Nephron (organoid): ENCODE results near the gene ATF7.

Experiments
- H3K27ac Mint-ChIP-seq, 3 experiments: 2 replicates each; pipeline ENCODE4 v1.8.0; 2020; ENCODE audit warnings: mixed read lengths in 3 of 3, mild to moderate bottlenecking in 2 of 3, moderate library complexity in 1 of 3
- H3K27me3 Mint-ChIP-seq: 2 replicates; pipeline ENCODE4 v1.8.0; 2021; ENCODE audit warnings: low read depth, mild to moderate bottlenecking, moderate library complexity, mixed read lengths
- H3K36me3 Mint-ChIP-seq: 2 replicates; pipeline ENCODE4 v1.8.0; 2020; ENCODE audit warnings: low read depth, mixed read lengths
- H3K4me1 Mint-ChIP-seq: 2 replicates; pipeline ENCODE4 v1.8.0; 2020; ENCODE audit warnings: mixed read lengths
- H3K4me3 Mint-ChIP-seq, 3 experiments: 2 replicates each; pipeline ENCODE4 v1.8.0; 2020; ENCODE audit warnings: mild to moderate bottlenecking in 3 of 3, mixed read lengths in 3 of 3, moderate library complexity in 2 of 3
- H3K9me3 Mint-ChIP-seq: 2 replicates; pipeline ENCODE4 v1.8.0; 2020; ENCODE audit warnings: mixed read lengths
- TF ChIP-seq, protein P1 (sequence below), 3 experiments: fragments of 200-600 bp; sonication (generic); IDR thresholded peaks; one replicate each; pipeline ENCODE4 v1.5.0; 2021; ENCODE audit warnings: antibody characterized with exemption in 3 of 3; ENCODE audit not compliant: unreplicated experiment in 3 of 3

The ATF7 gene

DNA sequence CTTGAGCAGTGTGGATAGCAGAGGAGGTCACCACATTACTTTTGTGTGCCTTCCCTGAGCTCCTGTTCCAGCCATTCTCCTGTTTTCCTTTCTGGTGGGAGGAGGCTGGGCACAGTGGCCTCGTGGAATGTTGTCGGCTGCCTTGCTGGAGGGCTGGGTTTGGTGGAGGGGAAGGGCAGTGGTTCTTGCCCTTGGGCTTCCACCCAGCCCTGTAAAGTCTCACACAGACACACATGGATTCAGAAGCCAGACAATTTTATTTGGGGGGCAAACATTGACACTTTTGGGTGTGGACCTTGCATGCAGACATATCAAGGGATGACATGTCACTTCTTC lies 119.8 kb downstream of the ATF7 start:
- TF ChIP-seq, protein P1, sequence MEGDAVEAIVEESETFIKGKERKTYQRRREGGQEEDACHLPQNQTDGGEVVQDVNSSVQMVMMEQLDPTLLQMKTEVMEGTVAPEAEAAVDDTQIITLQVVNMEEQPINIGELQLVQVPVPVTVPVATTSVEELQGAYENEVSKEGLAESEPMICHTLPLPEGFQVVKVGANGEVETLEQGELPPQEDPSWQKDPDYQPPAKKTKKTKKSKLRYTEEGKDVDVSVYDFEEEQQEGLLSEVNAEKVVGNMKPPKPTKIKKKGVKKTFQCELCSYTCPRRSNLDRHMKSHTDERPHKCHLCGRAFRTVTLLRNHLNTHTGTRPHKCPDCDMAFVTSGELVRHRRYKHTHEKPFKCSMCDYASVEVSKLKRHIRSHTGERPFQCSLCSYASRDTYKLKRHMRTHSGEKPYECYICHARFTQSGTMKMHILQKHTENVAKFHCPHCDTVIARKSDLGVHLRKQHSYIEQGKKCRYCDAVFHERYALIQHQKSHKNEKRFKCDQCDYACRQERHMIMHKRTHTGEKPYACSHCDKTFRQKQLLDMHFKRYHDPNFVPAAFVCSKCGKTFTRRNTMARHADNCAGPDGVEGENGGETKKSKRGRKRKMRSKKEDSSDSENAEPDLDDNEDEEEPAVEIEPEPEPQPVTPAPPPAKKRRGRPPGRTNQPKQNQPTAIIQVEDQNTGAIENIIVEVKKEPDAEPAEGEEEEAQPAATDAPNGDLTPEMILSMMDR (IDR thresholded peaks at IDR 0.05; ENCODE audit: unreplicated experiment in 3 of 3) = no peak
- Mint-ChIP-seq H3K27ac (peak overlapping the region; percentile 83 to 99 (median 86)), H3K27me3 (no peaks in the 10 kb centered on the region)

DNA sequence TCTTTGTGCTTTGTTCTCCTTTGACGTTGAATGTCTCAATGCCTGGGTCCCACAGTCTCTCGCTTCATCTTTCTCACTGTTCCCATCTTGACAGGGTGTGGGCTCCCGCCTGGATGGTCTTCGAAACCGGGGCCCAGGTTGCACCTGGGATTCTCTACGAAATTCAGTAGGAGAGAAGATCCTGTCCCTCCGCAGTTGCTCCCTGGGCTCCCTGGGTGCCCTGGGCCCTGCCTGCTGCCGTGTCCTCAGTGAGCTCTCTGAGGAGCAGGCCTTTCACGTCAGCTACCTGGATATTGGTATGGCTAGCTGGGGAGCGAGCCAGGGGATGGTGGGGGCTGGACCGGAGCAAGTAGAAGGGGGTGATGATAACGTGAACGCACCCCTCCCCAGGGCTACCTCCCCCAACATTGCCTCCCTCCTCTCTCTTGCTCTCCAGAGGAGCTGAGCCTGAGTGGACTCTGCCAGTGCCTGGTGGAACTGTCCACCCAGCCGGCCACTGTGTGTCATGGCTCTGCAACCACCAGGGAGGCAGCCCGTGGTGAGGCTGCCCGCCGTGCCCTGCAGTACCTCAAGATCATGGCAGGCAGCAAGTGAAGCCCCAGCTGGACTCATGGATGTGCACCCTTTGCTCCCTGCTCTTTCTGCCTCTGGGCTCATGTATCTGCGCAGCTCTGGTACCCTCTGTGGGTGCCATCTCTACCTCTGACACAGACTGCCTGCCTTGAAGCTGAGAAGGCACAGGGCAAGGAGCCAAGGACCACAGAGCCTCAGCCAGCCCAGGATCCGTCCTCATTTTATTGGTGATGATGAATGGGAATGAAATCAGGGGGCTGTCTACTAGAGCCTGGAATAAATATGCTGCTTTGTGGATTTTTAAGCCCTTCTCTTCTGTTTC lies 120.4 kb downstream of the ATF7 start:
- peak overlapping the region; percentile 83 to 99 (median 86) for H3K27ac Mint-ChIP-seq
- H3K4me1 Mint-ChIP-seq = peaks cover 26% of the 10 kb centered on the region
- peak overlapping the region in 2 of 3 experiments; percentile 19 to 29 for H3K4me3 Mint-ChIP-seq
- no peaks in the 10 kb centered on the region for H3K27me3 Mint-ChIP-seq
- H3K36me3 Mint-ChIP-seq = peaks cover 16% of the 10 kb centered on the region
- TF ChIP-seq, protein P1 (IDR thresholded peaks at IDR 0.05; ENCODE audit: unreplicated experiment in 3 of 3) = no peak
- no peaks in the 10 kb centered on the region for H3K9me3 Mint-ChIP-seq

More for the DNA sequence above, 119.8 kb downstream of the ATF7 start:
- Mint-ChIP-seq H3K9me3 (no peaks in the 10 kb centered on the region), H3K36me3 (peaks cover 20% of the 10 kb centered on the region), H3K4me1 (peaks cover 26% of the 10 kb centered on the region), H3K4me3 (peak overlapping the region in 1 of 3 experiments; percentile 19)

DNA sequence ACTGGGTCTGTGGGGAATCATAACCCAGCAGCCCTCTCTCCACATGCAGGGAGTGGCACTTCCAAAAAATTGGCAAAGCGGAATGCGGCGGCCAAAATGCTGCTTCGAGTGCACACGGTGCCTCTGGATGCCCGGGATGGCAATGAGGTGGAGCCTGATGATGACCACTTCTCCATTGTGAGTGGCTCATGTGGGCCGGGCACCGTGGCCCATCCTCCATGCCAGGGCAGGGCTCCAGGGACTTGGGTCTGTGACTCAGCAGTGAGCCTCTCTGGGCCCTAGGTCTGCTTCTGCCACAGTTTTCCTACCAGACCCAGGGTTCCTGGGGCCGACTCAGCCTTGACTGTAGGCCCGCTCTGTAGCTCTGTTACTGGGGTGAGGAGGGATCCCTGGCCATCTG lies 121.1 kb downstream of the ATF7 start:
- H3K27ac Mint-ChIP-seq = peak overlapping the region; percentile 83 to 99 (median 86)
- no peaks in the 10 kb centered on the region for H3K9me3 Mint-ChIP-seq
- H3K4me3 Mint-ChIP-seq = peak overlapping the region; percentile 10 to 59 (median 29)
- TF ChIP-seq, protein P1 (IDR thresholded peaks at IDR 0.05; ENCODE audit: unreplicated experiment in 3 of 3) = no peak
- peaks cover 28% of the 10 kb centered on the region for H3K4me1 Mint-ChIP-seq
- peaks cover 13% of the 10 kb centered on the region for H3K36me3 Mint-ChIP-seq
- peaks cover 1% of the 10 kb centered on the region for H3K27me3 Mint-ChIP-seq

DNA sequence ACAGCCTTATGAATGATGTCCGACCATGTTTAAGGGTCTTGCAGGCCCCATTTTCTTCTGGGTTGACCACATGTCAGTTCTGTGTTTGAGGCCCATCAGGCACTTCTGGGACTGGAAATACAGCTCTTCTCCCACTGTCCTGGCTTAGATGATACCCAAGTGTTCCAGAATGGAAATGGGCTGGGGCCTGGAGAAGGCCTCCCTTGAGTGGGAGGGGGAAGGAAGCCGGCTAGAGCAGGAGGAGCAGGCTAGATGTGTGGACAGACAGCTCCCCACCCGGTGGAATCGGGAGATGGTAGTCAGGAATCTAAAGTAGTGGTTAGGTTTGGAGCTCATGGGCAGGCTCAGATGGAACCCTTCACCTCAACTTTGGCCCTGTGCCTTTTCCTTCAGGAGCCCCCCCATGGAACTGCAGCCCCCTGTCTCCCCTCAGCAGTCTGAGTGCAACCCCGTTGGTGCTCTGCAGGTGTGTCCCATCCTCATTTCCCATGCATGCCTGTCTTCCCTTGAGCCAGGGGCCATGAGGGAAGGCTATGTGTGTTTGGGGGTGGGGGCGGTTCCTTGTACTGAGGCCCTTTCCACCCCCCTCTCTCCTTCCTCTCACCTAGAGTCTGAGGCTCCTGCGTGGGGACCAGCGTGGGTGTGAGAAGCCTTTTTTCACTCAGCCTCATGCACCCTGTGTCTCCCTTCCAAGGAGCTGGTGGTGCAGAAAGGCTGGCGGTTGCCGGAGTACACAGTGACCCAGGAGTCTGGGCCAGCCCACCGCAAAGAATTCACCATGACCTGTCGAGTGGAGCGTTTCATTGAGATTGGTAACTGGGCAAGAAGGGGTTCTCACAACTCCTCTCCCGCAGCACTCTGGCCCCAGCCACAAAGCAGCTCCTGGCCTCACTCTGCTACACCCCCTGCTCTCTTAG lies 121.9 kb downstream of the ATF7 start:
- TF ChIP-seq, protein P1 (IDR thresholded peaks at IDR 0.05; ENCODE audit: unreplicated experiment in 3 of 3) = no peak
- H3K4me3 Mint-ChIP-seq = peak overlapping the region; percentile 10 to 59 (median 56)
- peaks cover 34% of the 10 kb centered on the region for H3K4me1 Mint-ChIP-seq
- no peaks in the 10 kb centered on the region for H3K9me3 Mint-ChIP-seq
- peaks cover 13% of the 10 kb centered on the region for H3K36me3 Mint-ChIP-seq
- peak overlapping the region; percentile 56 to 99 (median 75) for H3K27ac Mint-ChIP-seq
- peaks cover 4% of the 10 kb centered on the region for H3K27me3 Mint-ChIP-seq

DNA sequence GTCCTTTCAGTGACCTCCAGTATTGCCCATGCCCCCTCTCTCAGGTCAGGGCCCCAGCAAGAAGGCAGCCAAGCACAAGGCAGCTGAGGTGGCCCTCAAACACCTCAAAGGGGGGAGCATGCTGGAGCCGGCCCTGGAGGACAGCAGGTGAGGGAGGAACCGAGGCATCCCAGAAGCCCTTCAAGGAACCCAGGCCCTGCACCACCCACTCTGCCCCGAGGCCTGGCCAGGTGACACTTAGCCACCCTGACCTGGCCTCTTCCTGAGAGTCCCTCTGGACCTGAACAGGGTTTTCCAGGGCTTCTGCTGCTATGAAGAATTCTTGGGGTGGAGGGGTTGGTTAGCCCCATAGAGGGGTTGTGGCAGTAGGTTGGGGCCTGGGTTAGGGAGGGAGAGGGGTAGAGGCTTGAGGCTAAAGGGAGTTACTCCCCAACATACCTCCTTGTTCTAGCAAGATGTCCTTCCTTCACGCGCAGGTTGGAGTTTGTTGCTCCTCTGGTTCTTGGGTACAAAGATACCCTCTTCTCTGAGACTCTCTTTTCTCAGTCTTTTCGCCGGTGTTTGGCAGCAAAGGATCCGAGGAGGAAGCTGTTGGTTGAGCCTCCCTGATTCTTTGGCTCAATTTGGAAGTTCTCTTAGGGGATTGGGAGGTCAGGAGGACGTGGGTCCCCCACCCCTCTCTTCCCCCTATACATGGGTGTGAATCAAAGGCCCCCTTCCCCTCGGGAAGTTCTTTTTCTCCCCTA lies 123.0 kb downstream of the ATF7 start:
- peaks cover 9% of the 10 kb centered on the region for H3K36me3 Mint-ChIP-seq
- H3K27ac Mint-ChIP-seq = peak overlapping the region; percentile 94 to 99 (median 96)

More for the DNA sequence above, 123.0 kb downstream of the ATF7 start:
- Mint-ChIP-seq H3K9me3 (no peaks in the 10 kb centered on the region), H3K4me1 (peaks cover 44% of the 10 kb centered on the region), H3K27me3 (peaks cover 4% of the 10 kb centered on the region), H3K4me3 (peak overlapping the region; percentile 43 to 89 (median 89))
- TF ChIP-seq, protein P1 (IDR thresholded peaks at IDR 0.05; ENCODE audit: unreplicated experiment in 3 of 3) = no peak
